Upper lobe of left lung (tissue), 6 donors: Measurements from ENCODE around the gene SUN5. TPM values are rescaled to one million over a fixed set of nuclear protein-coding genes. Genes with fewer than 3 reads are reported as not detected.

Experiments
- ATAC-seq, 2 donors: fragments of 200-7000 bp; cut with Tn5 transposase; one replicate each; pipeline ENCODE4 v1.9.1; 2022; ENCODE audit warnings: mild to moderate bottlenecking in 2 of 2, moderate library complexity in 2 of 2; ENCODE audit not compliant: low FRiP score in 2 of 2
- DNase-seq, 2 donors: peaks; one replicate each; pipeline ENCODE4 v3.0.0-alpha.2; 2019 to 2020
- H3K27ac ChIP-seq, 4 donors: fragments of 200-600 bp; sonication (generic); one replicate each; pipeline ENCODE4 v1.5.1; 2016 to 2019
- H3K27me3 ChIP-seq, 4 donors: fragments of 200-600 bp; sonication (generic); one replicate each; pipeline ENCODE4 v1.5.1; 2017 to 2019
- H3K36me3 ChIP-seq, 4 donors: fragments of 200-600 bp; sonication (generic); one replicate each; pipeline ENCODE4 v1.5.1; 2016 to 2019
- H3K4me1 ChIP-seq, 4 donors: fragments of 200-600 bp; sonication (generic); one replicate each; pipeline ENCODE4 v1.5.1; 2018 to 2019
- H3K4me3 ChIP-seq, 4 donors: fragments of 200-600 bp; sonication (generic); one replicate each; pipeline ENCODE4 v1.5.1; 2017 to 2019; ENCODE audit warnings: mild to moderate bottlenecking in 2 of 4, moderate library complexity in 1 of 4
- H3K9me3 ChIP-seq, 4 donors: fragments of 200-600 bp; sonication (generic); one replicate each; pipeline ENCODE4 v1.5.1; 2018 to 2019
- CTCF ChIP-seq, 6 experiments: fragments of 450-650 bp in 4 of 6; fragments of 200-600 bp in 2 of 6; sonication (generic) in 2 of 6; IDR thresholded peaks; one replicate each; pipeline ENCODE4 v1.5.1; 2016 to 2019; ENCODE audit warnings: antibody characterized with exemption in 6 of 6
- EP300 ChIP-seq, 4 donors: sonication (generic); formaldehyde crosslinking; IDR thresholded peaks; one replicate each; pipeline ENCODE4 v1.5.1; 2017; ENCODE audit warnings: antibody characterized with exemption in 4 of 4, control low read depth in 2 of 4
- POLR2A ChIP-seq, 4 donors: fragments of 450-650 bp; IDR thresholded peaks; one replicate each; pipeline ENCODE4 v1.5.1; 2016 to 2017; ENCODE audit warnings: antibody characterized with exemption in 4 of 4, mild to moderate bottlenecking in 2 of 4
- POLR2AphosphoS5 ChIP-seq, 2 donors: sonication (generic); formaldehyde crosslinking; IDR thresholded peaks; one replicate each; pipeline ENCODE4 v1.5.1; 2017; ENCODE audit warnings: antibody characterized with exemption in 2 of 2
- WGBS, 2 donors: methylation state at CpG; one replicate each; pipeline ENCODE4 v1.1.5; 2017 to 2018; 5-methylcytosine and 5-hydroxymethylcytosine counted together
- total RNA-seq, 6 donors: library from RNA; depleted of rRNA in 4 of 6; stranded (reverse); fragments of >200 nt in 4 of 6; gene quantifications; one replicate each; pipeline versions ENCODE4 v1.1.0 to v1.2.1, GENCODE V29; 2016 to 2021
- donor health status: DM: no; HTN: no; CAD: no; lungs with moderate emphysema.
- donor health status: DM: no; HTN: yes; CAD: no; lungs with severe emphysema.

The SUN5 gene
- total RNA-seq, 6 donors from 2014 or later: not detected

- Histone ChIP-seq H3K36me3 (no peaks in the 10 kb centered on the region), H3K27me3 (no peaks in the 10 kb centered on the region), H3K9me3 (no peaks in the 10 kb centered on the region), H3K27ac (no peak overlapping the region), H3K4me3 (no peak overlapping the region), H3K4me1 (no peaks in the 10 kb centered on the region)
- no peak for ATAC-seq
- TF ChIP-seq EP300 (IDR thresholded peaks at IDR 0.05): no peak
- no peak for TF ChIP-seq POLR2AphosphoS5 (IDR thresholded peaks at IDR 0.05)
- TF ChIP-seq POLR2A (IDR thresholded peaks at IDR 0.05): no peak
- no peak for TF ChIP-seq CTCF (IDR thresholded peaks at IDR 0.05)
- WGBS, 2 donors: 67 to 70% methylated on average over 6 of the region's 6 CpGs
- DNase-seq: no peak
These were observed 19.4 kb upstream of the SUN5 start for GRCh38 chr20:33023439-33024242.

GRCh38 chr20:33022694-33023438 is 18.6 kb upstream of the SUN5 start:
- DNase-seq (no peak), ATAC-seq (no peak)
- TF ChIP-seq POLR2A (IDR thresholded peaks at IDR 0.05) (no peak), CTCF (IDR thresholded peaks at IDR 0.05) (no peak), POLR2AphosphoS5 (IDR thresholded peaks at IDR 0.05) (no peak)
- H3K27me3 ChIP-seq: no peaks in the 10 kb centered on the region
- H3K4me1 ChIP-seq: no peaks in the 10 kb centered on the region
- no peaks in the 10 kb centered on the region for H3K36me3 ChIP-seq
- H3K9me3 ChIP-seq: no peaks in the 10 kb centered on the region
- no peak overlapping the region for H3K27ac ChIP-seq
- H3K4me3 ChIP-seq: no peak overlapping the region
- WGBS, 2 donors: 70 to 75% methylated on average over 3 to 7 of the region's 7 CpGs

DNA sequence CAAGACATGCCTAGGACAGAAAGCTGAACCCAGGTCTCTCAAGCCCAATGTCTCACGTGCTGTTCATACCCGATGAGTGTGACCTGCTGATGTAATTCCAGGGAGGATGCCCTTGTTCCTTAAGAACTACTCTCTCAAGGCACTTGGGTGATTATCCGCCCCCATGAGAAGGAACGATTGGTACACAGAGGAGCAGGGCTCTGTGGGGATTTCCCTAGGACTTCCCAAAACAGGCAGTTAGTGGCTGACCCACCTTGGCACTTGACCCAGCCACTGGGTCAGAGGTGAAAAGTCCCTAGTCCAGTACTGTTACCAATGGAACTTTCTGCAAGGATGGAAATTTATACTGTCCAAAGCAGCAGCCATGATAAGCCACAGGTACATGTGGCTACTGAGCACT is 18.1 kb upstream of the SUN5 start:
- Histone ChIP-seq H3K4me1 (no peaks in the 10 kb centered on the region), H3K4me3 (no peak overlapping the region), H3K27ac (no peak overlapping the region), H3K36me3 (no peaks in the 10 kb centered on the region), H3K27me3 (no peaks in the 10 kb centered on the region), H3K9me3 (no peaks in the 10 kb centered on the region)
- 48 to 93% methylated on average over 2 to 4 of the region's 4 CpGs for WGBS, 2 donors
- no peak for ATAC-seq
- no peak for DNase-seq
- TF ChIP-seq POLR2AphosphoS5 (IDR thresholded peaks at IDR 0.05) (no peak), POLR2A (IDR thresholded peaks at IDR 0.05) (no peak), EP300 (IDR thresholded peaks at IDR 0.05) (no peak), CTCF (IDR thresholded peaks at IDR 0.05) (no peak)

- H3K4me1 ChIP-seq: no peaks in the 10 kb centered on the region
- H3K4me3 ChIP-seq: no peak overlapping the region
- TF ChIP-seq EP300 (IDR thresholded peaks at IDR 0.05) (no peak), POLR2A (IDR thresholded peaks at IDR 0.05) (no peak), POLR2AphosphoS5 (IDR thresholded peaks at IDR 0.05) (no peak), CTCF (IDR thresholded peaks at IDR 0.05) (no peak)
- no peaks in the 10 kb centered on the region for H3K27me3 ChIP-seq
- DNase-seq: no peak
- 78 to 86% methylated on average over 3 of the region's 3 CpGs for WGBS, 2 donors
- no peak for ATAC-seq
- no peaks in the 10 kb centered on the region for H3K36me3 ChIP-seq
- H3K27ac ChIP-seq: no peak overlapping the region
- H3K9me3 ChIP-seq: no peaks in the 10 kb centered on the region
These were observed 17.6 kb upstream of the SUN5 start for GRCh38 chr20:33021879-33022278.
